A549 treated with Mapracorat at 1 μM for 4 hours (cell line): Measurements from ENCODE around the gene NXPH2. TPM values are rescaled to one million over a fixed set of nuclear protein-coding genes. Genes with fewer than 3 reads are reported as not detected.

ENCODE experiments used
- total RNA-seq: library from RNA; stranded (reverse); fragments of 200-300 nt; extraction: Qiagen RNA extraction; gene quantifications from 5 replicates; pipeline ENCODE4 v1.2.3, GENCODE V29; 2022

The NXPH2 gene
- not detected in 5 replicates for total RNA-seq

DNA sequence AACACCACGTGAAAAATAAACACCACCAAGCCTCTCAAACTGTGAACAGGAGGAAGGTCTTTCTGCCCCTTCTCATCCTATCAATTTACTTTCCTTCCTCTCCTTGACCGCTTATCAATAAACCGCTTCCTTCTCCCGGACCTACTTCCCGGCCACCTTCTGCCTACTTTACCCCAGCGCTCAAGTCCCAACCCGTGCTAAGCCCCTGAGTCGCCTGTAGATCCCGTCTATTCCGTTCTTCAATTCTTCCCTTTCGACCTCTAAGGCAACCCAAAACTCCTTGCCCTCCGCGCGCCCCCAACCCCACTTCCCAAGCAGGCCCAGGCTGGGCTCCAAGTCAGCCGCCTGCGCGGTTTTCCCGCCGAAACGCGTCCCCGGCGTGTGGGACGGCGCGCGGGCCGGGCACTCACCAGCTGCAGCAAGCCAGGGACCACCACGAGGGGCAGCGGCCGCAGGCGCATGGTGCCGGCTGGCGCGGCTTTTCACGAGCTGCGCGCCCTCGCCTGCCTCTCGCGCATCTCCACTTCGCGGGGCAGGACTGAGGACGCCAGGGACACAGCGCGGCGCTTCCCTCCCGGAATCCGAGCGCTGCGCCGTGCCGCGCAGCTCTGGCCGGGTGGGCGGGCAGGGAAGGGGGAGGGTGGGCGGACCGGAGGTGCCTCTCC is at the start of gene NXPH2:
Gene NXPH2 (minus strand): TSS at position 610 of the 665 bp plus-strand sequence. CDS start 149 bp downstream, at position 461.

